HEK293 (cell line): Measurements from ENCODE around the gene ITPKB.

Source experiments
- GLI2 ChIP-seq: fragments of 450-650 bp; formaldehyde crosslinking; IDR thresholded peaks from 2 replicates; pipeline ENCODE4; 2017; ENCODE audit warnings: missing biosample characterization, missing genetic modification characterization, low read depth, borderline replicate concordance
- KLF8 ChIP-seq: fragments of 450-650 bp; formaldehyde crosslinking; IDR thresholded peaks from 2 replicates; pipeline ENCODE4 v1.5.1; 2016; ENCODE audit warnings: missing biosample characterization, missing genetic modification characterization
- SP2 ChIP-seq: fragments of 450-650 bp; formaldehyde crosslinking; IDR thresholded peaks from 2 replicates; pipeline ENCODE4 v1.5.1; 2016; ENCODE audit warnings: missing biosample characterization, missing genetic modification characterization
- SP7 ChIP-seq: fragments of 450-650 bp; formaldehyde crosslinking; IDR thresholded peaks from 2 replicates; pipeline ENCODE4 v1.5.1; 2016; ENCODE audit warnings: missing biosample characterization, missing genetic modification characterization
- ZEB2 ChIP-seq: fragments of 450-650 bp; formaldehyde crosslinking; IDR thresholded peaks from 2 replicates; pipeline ENCODE4 v1.5.1; 2016; ENCODE audit warnings: missing biosample characterization, missing genetic modification characterization
- ZFP37 ChIP-seq: fragments of 450-650 bp; formaldehyde crosslinking; IDR thresholded peaks from 2 replicates; pipeline ENCODE4 v1.5.1; 2016; ENCODE audit warnings: missing biosample characterization, missing genetic modification characterization
- ZNF138 ChIP-seq: fragments of 450-650 bp; formaldehyde crosslinking; IDR thresholded peaks from 2 replicates; pipeline ENCODE4 v1.5.1; 2016; ENCODE audit warnings: missing biosample characterization, missing genetic modification characterization, borderline replicate concordance
- ZNF174 ChIP-seq: fragments of 450-650 bp; formaldehyde crosslinking; IDR thresholded peaks from 2 replicates; pipeline ENCODE4 v1.5.0; 2017; ENCODE audit warnings: missing biosample characterization, mild to moderate bottlenecking, missing genetic modification characterization
- ZNF2 ChIP-seq: fragments of 450-650 bp; formaldehyde crosslinking; IDR thresholded peaks from 2 replicates; pipeline ENCODE4 v1.5.1; 2016; ENCODE audit warnings: missing biosample characterization, missing genetic modification characterization
- ZNF24 ChIP-seq: fragments of 450-650 bp; formaldehyde crosslinking; IDR thresholded peaks from 2 replicates; pipeline ENCODE4 v1.5.1; 2016; ENCODE audit warnings: missing biosample characterization, missing genetic modification characterization
- ZNF274 ChIP-seq, 2 experiments: fragments of 200-500 bp in 1 of 2; fragments of 450-650 bp in 1 of 2; sonication (Bioruptor generic) in 1 of 2; formaldehyde crosslinking in 1 of 2; IDR thresholded peaks; 2 replicates each; pipeline versions ENCODE4 v1.5.1 to v1.6.1; 2014 to 2016; ENCODE audit warnings: borderline replicate concordance in 1 of 2, inconsistent platforms in 1 of 2, low read length in 1 of 2, missing biosample characterization in 1 of 2, missing genetic modification characterization in 1 of 2
- ZNF391 ChIP-seq: fragments of 450-650 bp; formaldehyde crosslinking; IDR thresholded peaks from 2 replicates; pipeline ENCODE4 v1.5.1; 2016; ENCODE audit warnings: low read depth, missing biosample characterization, missing genetic modification characterization, borderline replicate concordance
- ZNF394 ChIP-seq: fragments of 450-650 bp; formaldehyde crosslinking; IDR thresholded peaks from 2 replicates; pipeline ENCODE4 v1.5.1; 2016; ENCODE audit warnings: missing biosample characterization, missing genetic modification characterization, mild to moderate bottlenecking, moderate library complexity, borderline replicate concordance
- ZNF404 ChIP-seq: fragments of 450-650 bp; formaldehyde crosslinking; IDR thresholded peaks from 2 replicates; pipeline ENCODE4 v1.5.1; 2017; ENCODE audit warnings: missing biosample characterization, missing genetic modification characterization
- ZNF473 ChIP-seq: fragments of 450-650 bp; formaldehyde crosslinking; IDR thresholded peaks from 2 replicates; pipeline ENCODE4 v1.5.1; 2017; ENCODE audit warnings: missing biosample characterization, missing genetic modification characterization
- ZNF501 ChIP-seq: fragments of 450-650 bp; formaldehyde crosslinking; IDR thresholded peaks from 2 replicates; pipeline ENCODE4 v1.5.1; 2016; ENCODE audit warnings: missing biosample characterization, missing genetic modification characterization
- ZNF560 ChIP-seq: fragments of 450-650 bp; formaldehyde crosslinking; IDR thresholded peaks from 2 replicates; pipeline ENCODE4 v1.5.1; 2017; ENCODE audit warnings: missing biosample characterization, missing genetic modification characterization, borderline replicate concordance
- ZNF561 ChIP-seq: fragments of 450-650 bp; IDR thresholded peaks from 2 replicates; pipeline ENCODE4 v1.5.1; 2018; ENCODE audit warnings: missing biosample characterization, missing genetic modification characterization, borderline replicate concordance
- ZNF621 ChIP-seq: fragments of 450-650 bp; formaldehyde crosslinking; IDR thresholded peaks from 2 replicates; pipeline ENCODE4 v1.5.1; 2017; ENCODE audit warnings: missing biosample characterization, missing genetic modification characterization
- ZNF747 ChIP-seq: fragments of 450-650 bp; formaldehyde crosslinking; IDR thresholded peaks from 2 replicates; pipeline ENCODE4 v1.5.1; 2016; ENCODE audit warnings: missing biosample characterization, missing genetic modification characterization
- ZNF776 ChIP-seq: fragments of 450-650 bp; formaldehyde crosslinking; IDR thresholded peaks from 2 replicates; pipeline ENCODE4 v1.5.0; 2017; ENCODE audit warnings: missing biosample characterization, missing genetic modification characterization, borderline replicate concordance
- ZNF830 ChIP-seq: fragments of 450-650 bp; IDR thresholded peaks from 2 replicates; pipeline ENCODE4 v1.5.0; 2018; ENCODE audit warnings: missing biosample characterization, missing genetic modification characterization, low read depth, mild to moderate bottlenecking, moderate library complexity
- ZSCAN18 ChIP-seq: fragments of 450-650 bp; formaldehyde crosslinking; IDR thresholded peaks from 2 replicates; pipeline ENCODE4 v1.5.1; 2016; ENCODE audit warnings: missing biosample characterization, missing genetic modification characterization
- ZSCAN23 ChIP-seq: fragments of 450-650 bp; formaldehyde crosslinking; IDR thresholded peaks from 2 replicates; pipeline ENCODE4 v1.5.1; 2016; ENCODE audit warnings: missing biosample characterization, missing genetic modification characterization
- TF ChIP-seq, protein P1 (sequence below): fragments of 450-650 bp; formaldehyde crosslinking; IDR thresholded peaks from 2 replicates; pipeline ENCODE4 v1.5.1; 2016; ENCODE audit warnings: missing biosample characterization, missing genetic modification characterization
- TF ChIP-seq, protein P2 (sequence below): fragments of 450-650 bp; formaldehyde crosslinking; IDR thresholded peaks from 2 replicates; pipeline ENCODE4 v1.5.1; 2016; ENCODE audit warnings: missing biosample characterization, missing genetic modification characterization
- TF ChIP-seq, protein P3 (sequence below): fragments of 450-650 bp; formaldehyde crosslinking; IDR thresholded peaks from 2 replicates; pipeline ENCODE4 v1.5.1; 2017; ENCODE audit warnings: missing biosample characterization, missing genetic modification characterization
- TF ChIP-seq, protein P4 (sequence below): fragments of 450-650 bp; formaldehyde crosslinking; IDR thresholded peaks from 2 replicates; pipeline ENCODE4 v1.5.1; 2016; ENCODE audit warnings: missing biosample characterization, missing genetic modification characterization
- TF ChIP-seq, protein P5 (sequence below): fragments of 450-650 bp; formaldehyde crosslinking; IDR thresholded peaks from 2 replicates; pipeline ENCODE4 v1.5.1; 2017; ENCODE audit warnings: missing biosample characterization, missing genetic modification characterization
- TF ChIP-seq, protein P6 (sequence below): fragments of 450-650 bp; formaldehyde crosslinking; IDR thresholded peaks from 2 replicates; pipeline ENCODE4 v1.5.1; 2016; ENCODE audit warnings: missing biosample characterization, missing genetic modification characterization, low read depth

The ITPKB gene

DNA sequence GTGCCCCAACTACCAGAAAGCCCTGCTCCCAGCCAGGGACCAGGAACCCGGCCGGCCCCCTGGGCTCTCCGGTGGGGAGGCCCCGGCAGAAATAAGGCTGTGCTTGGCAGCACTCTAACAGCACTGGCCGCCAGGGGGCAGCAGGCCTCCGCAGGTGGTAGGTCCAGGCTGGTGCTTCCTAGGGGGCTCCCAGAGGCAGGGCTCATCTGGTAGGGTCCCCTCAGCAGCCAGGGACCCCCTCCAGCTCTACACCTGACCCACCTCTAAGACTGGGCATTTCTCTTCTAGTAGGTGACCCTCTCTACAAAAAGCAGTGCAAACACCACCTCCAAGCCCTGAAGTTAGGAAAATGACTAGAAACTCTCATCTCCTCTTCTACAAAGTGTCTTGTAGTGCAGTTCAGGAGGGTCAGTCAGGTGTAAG is 104.9 kb downstream of the ITPKB start (continued):
- TF ChIP-seq, protein P1, sequence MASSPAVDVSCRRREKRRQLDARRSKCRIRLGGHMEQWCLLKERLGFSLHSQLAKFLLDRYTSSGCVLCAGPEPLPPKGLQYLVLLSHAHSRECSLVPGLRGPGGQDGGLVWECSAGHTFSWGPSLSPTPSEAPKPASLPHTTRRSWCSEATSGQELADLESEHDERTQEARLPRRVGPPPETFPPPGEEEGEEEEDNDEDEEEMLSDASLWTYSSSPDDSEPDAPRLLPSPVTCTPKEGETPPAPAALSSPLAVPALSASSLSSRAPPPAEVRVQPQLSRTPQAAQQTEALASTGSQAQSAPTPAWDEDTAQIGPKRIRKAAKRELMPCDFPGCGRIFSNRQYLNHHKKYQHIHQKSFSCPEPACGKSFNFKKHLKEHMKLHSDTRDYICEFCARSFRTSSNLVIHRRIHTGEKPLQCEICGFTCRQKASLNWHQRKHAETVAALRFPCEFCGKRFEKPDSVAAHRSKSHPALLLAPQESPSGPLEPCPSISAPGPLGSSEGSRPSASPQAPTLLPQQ (tag by site-specific recombination) = peak; percentile 72; the same call in 1 of the 2 replicates
- TF ChIP-seq ZSCAN23 (tag by site-specific recombination) = no peak
- TF ChIP-seq ZNF560 (tag by site-specific recombination) = no peak
- TF ChIP-seq, protein P2, sequence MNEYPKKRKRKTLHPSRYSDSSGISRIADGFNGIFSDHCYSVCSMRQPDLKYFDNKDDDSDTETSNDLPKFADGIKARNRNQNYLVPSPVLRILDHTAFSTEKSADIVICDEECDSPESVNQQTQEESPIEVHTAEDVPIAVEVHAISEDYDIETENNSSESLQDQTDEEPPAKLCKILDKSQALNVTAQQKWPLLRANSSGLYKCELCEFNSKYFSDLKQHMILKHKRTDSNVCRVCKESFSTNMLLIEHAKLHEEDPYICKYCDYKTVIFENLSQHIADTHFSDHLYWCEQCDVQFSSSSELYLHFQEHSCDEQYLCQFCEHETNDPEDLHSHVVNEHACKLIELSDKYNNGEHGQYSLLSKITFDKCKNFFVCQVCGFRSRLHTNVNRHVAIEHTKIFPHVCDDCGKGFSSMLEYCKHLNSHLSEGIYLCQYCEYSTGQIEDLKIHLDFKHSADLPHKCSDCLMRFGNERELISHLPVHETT (tag by site-specific recombination) = no peak; the same call in 1 of the 2 replicates
- peak; percentile 73; the same call in 1 of the 2 replicates for TF ChIP-seq ZNF501 (tag by site-specific recombination)
- no peak for TF ChIP-seq ZNF830
- no peak; the same call in 1 of the 2 replicates for TF ChIP-seq ZEB2
- TF ChIP-seq ZFP37 (tag by site-specific recombination) = peak; percentile 76
- TF ChIP-seq SP7 (tag by site-specific recombination) = peak; percentile 68
- no peak for TF ChIP-seq ZNF776
- no peak for TF ChIP-seq ZNF174 (tag by site-specific recombination)
- TF ChIP-seq ZNF561 = no peak
- no peak for TF ChIP-seq KLF8 (tag by site-specific recombination)
- TF ChIP-seq ZNF24 (tag by site-specific recombination) = peak; percentile 65; the same call in 1 of the 2 replicates
- TF ChIP-seq, protein P3, sequence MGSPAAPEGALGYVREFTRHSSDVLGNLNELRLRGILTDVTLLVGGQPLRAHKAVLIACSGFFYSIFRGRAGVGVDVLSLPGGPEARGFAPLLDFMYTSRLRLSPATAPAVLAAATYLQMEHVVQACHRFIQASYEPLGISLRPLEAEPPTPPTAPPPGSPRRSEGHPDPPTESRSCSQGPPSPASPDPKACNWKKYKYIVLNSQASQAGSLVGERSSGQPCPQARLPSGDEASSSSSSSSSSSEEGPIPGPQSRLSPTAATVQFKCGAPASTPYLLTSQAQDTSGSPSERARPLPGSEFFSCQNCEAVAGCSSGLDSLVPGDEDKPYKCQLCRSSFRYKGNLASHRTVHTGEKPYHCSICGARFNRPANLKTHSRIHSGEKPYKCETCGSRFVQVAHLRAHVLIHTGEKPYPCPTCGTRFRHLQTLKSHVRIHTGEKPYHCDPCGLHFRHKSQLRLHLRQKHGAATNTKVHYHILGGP (tag by site-specific recombination) = no peak
- TF ChIP-seq ZNF473 (tag by site-specific recombination) = no peak
- TF ChIP-seq ZNF2 (tag by site-specific recombination) = peak; percentile 85
- peak; percentile 60; the same call in 1 of the 2 replicates for TF ChIP-seq ZNF391 (tag by site-specific recombination)
- no peak for TF ChIP-seq ZNF621 (tag by site-specific recombination)
- TF ChIP-seq, protein P4, sequence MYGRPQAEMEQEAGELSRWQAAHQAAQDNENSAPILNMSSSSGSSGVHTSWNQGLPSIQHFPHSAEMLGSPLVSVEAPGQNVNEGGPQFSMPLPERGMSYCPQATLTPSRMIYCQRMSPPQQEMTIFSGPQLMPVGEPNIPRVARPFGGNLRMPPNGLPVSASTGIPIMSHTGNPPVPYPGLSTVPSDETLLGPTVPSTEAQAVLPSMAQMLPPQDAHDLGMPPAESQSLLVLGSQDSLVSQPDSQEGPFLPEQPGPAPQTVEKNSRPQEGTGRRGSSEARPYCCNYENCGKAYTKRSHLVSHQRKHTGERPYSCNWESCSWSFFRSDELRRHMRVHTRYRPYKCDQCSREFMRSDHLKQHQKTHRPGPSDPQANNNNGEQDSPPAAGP (tag by site-specific recombination) = peak; percentile 60; the same call in 1 of the 2 replicates
- TF ChIP-seq, protein P5, sequence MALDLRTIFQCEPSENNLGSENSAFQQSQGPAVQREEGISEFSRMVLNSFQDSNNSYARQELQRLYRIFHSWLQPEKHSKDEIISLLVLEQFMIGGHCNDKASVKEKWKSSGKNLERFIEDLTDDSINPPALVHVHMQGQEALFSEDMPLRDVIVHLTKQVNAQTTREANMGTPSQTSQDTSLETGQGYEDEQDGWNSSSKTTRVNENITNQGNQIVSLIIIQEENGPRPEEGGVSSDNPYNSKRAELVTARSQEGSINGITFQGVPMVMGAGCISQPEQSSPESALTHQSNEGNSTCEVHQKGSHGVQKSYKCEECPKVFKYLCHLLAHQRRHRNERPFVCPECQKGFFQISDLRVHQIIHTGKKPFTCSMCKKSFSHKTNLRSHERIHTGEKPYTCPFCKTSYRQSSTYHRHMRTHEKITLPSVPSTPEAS = peak; percentile 60
- no peak for TF ChIP-seq ZNF404
- TF ChIP-seq ZNF747 (tag by site-specific recombination) = no peak
- TF ChIP-seq ZNF138 = no peak
- no peak for TF ChIP-seq ZSCAN18 (tag by site-specific recombination)
- no peak for TF ChIP-seq ZNF274 (IDR thresholded peaks at IDR 0.05; ENCODE audit: low read length)
- TF ChIP-seq ZNF274 (tag by site-specific recombination; IDR thresholded peaks at IDR 0.05; ENCODE audit: borderline replicate concordance) = no peak
- TF ChIP-seq ZNF394 (tag by site-specific recombination) = no peak
- TF ChIP-seq SP2 = no peak
- no peak for TF ChIP-seq GLI2 (tag by site-specific recombination)
- TF ChIP-seq, protein P6, sequence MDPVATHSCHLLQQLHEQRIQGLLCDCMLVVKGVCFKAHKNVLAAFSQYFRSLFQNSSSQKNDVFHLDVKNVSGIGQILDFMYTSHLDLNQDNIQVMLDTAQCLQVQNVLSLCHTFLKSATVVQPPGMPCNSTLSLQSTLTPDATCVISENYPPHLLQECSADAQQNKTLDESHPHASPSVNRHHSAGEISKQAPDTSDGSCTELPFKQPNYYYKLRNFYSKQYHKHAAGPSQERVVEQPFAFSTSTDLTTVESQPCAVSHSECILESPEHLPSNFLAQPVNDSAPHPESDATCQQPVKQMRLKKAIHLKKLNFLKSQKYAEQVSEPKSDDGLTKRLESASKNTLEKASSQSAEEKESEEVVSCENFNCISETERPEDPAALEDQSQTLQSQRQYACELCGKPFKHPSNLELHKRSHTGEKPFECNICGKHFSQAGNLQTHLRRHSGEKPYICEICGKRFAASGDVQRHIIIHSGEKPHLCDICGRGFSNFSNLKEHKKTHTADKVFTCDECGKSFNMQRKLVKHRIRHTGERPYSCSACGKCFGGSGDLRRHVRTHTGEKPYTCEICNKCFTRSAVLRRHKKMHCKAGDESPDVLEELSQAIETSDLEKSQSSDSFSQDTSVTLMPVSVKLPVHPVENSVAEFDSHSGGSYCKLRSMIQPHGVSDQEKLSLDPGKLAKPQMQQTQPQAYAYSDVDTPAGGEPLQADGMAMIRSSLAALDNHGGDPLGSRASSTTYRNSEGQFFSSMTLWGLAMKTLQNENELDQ = no peak
